MM.1S (cell line): ENCODE measurements around the gene CHURC1.
A peak's percentile ranks its signal among the peaks of the same experiment; 100 is the strongest.

Source experiments
- DNase-seq: peaks from one replicate; pipeline ENCODE4 v3.0.0-alpha.2; 2015
- H2AFZ ChIP-seq: fragments of 300-600 bp; sonication (generic); 2 replicates; pipeline ENCODE4 v1.6.0; 2016; ENCODE audit warnings: antibody characterized with exemption, low read length
- H3F3A ChIP-seq: fragments of 300-600 bp; sonication (generic); 2 replicates; pipeline ENCODE4 v1.6.1; 2016; ENCODE audit warnings: mild to moderate bottlenecking, antibody characterized with exemption, low read length, moderate library complexity, mixed read lengths; ENCODE audit not compliant: insufficient read depth
- H3K27ac ChIP-seq: fragments of 300-600 bp; sonication (generic); 2 replicates; pipeline ENCODE4 v1.5.1; 2016; ENCODE audit warnings: mild to moderate bottlenecking, low read length
- H3K27me3 ChIP-seq: fragments of 300-600 bp; sonication (generic); replicated peaks from 2 replicates; pipeline ENCODE4 v1.6.0; 2016; ENCODE audit warnings: low read length; ENCODE audit not compliant: insufficient read depth
- H3K36me3 ChIP-seq: fragments of 300-600 bp; sonication (generic); replicated peaks from 2 replicates; pipeline ENCODE4 v1.6.1; 2016; ENCODE audit warnings: mild to moderate bottlenecking, low read length, mixed read lengths; ENCODE audit not compliant: insufficient read depth
- H3K4me1 ChIP-seq: fragments of 300-600 bp; sonication (generic); 2 replicates; pipeline ENCODE4 v1.6.1; 2016; ENCODE audit warnings: low read length, mixed read lengths
- H3K4me2 ChIP-seq: fragments of 300-600 bp; sonication (generic); 2 replicates; pipeline ENCODE4 v1.6.0; 2016; ENCODE audit warnings: low read depth, low read length
- H3K4me3 ChIP-seq: fragments of 300-600 bp; sonication (generic); 2 replicates; pipeline ENCODE4 v1.5.1; 2016; ENCODE audit warnings: low read length, mixed read lengths
- H3K79me2 ChIP-seq: fragments of 300-600 bp; sonication (generic); 2 replicates; pipeline ENCODE4 v1.6.1; 2016; ENCODE audit warnings: mixed run types, low read length, mixed read lengths
- H3K9ac ChIP-seq: fragments of 300-600 bp; sonication (generic); 2 replicates; pipeline ENCODE4 v1.6.1; 2016; ENCODE audit warnings: low read length, mixed read lengths
- H3K9me2 ChIP-seq: fragments of 300-600 bp; sonication (generic); replicated peaks from 2 replicates; pipeline ENCODE4 v1.6.1; 2016; ENCODE audit warnings: mild to moderate bottlenecking, low read length, mixed read lengths; ENCODE audit not compliant: insufficient read depth
- H3K9me3 ChIP-seq: fragments of 300-600 bp; sonication (generic); replicated peaks from 2 replicates; pipeline ENCODE4 v1.6.1; 2016; ENCODE audit warnings: mild to moderate bottlenecking, low read length, mixed read lengths; ENCODE audit not compliant: insufficient read depth
- H4K20me1 ChIP-seq: fragments of 300-600 bp; sonication (generic); 2 replicates; pipeline ENCODE4 v1.6.1; 2016; ENCODE audit warnings: mild to moderate bottlenecking, low read length, moderate library complexity, mixed read lengths; ENCODE audit not compliant: insufficient read depth
- CTCF ChIP-seq: fragments of 300-600 bp; sonication (generic); IDR thresholded peaks from 2 replicates; pipeline ENCODE4 v1.5.1; 2016; ENCODE audit warnings: antibody characterized with exemption, low read length, mixed read lengths
- EZH2 ChIP-seq: fragments of 300-600 bp; sonication (generic); optimal IDR thresholded peaks from 2 replicates; pipeline ENCODE3; 2017; ENCODE audit warnings: low read depth, mild to moderate bottlenecking, antibody characterized with exemption, low read length, mixed read lengths
- EZH2phosphoT487 ChIP-seq: fragments of 300-600 bp; sonication (generic); IDR thresholded peaks from 2 replicates; pipeline ENCODE4 v1.6.1; 2018; ENCODE audit warnings: antibody characterized with exemption, low read length

CHURC1 gene

GRCh38 chr14:64879635-64880220 lies 34.5 kb upstream of the CHURC1 start, which contains the start of gene SPTB:
Gene SPTB (minus strand): TSS chr14:64879907. CDS start chr14:64823094, 56,813 bp downstream.
- no peaks in the 10 kb centered on the region for H3K27me3 ChIP-seq

GRCh38 chr14:64880221-64881121 lies 33.8 kb upstream of the CHURC1 start:
- no peak for TF ChIP-seq EZH2
- no peak for TF ChIP-seq CTCF
- no peak for TF ChIP-seq EZH2phosphoT487
- no peaks in the 10 kb centered on the region for H3K36me3 ChIP-seq
- peak; percentile 70 for DNase-seq
- H3F3A ChIP-seq: peaks cover 10% of the 10 kb centered on the region
- no peaks in the 10 kb centered on the region for H3K9me2 ChIP-seq
- H3K9ac ChIP-seq: peak overlapping the region; percentile 60
- peaks cover 6% of the 10 kb centered on the region; the same call in 1 of the 2 replicates for H3K4me1 ChIP-seq
- H3K4me2 ChIP-seq: peak overlapping the region; percentile 66; the same call in 1 of the 2 replicates
- H3K9me3 ChIP-seq: no peaks in the 10 kb centered on the region
- H4K20me1 ChIP-seq: no peaks in the 10 kb centered on the region
- no peaks in the 10 kb centered on the region for H3K79me2 ChIP-seq
- H3K4me3 ChIP-seq: peak overlapping the region; percentile 74
- H3K27ac ChIP-seq: peak overlapping the region; percentile 61; the same call in 1 of the 2 replicates
- H2AFZ ChIP-seq: peak overlapping the region; percentile 81
- H3K27me3 ChIP-seq: no peaks in the 10 kb centered on the region

More at GRCh38 chr14:64879635-64880220, 34.5 kb upstream of the CHURC1 start, which contains the start of gene SPTB:
- peak within 1 kb of the TSS; percentile 74 for H3K4me3 ChIP-seq
- no peaks in the 10 kb centered on the region for H3K9me3 ChIP-seq
- H3K4me2 ChIP-seq: peak within 1 kb of the TSS; percentile 66
- H3K4me1 ChIP-seq: peaks cover 6% of the 10 kb centered on the region; the same call in 1 of the 2 replicates
- H3K79me2 ChIP-seq: no peaks in the 10 kb centered on the region
- peak within 1 kb of the TSS; percentile 81 for H2AFZ ChIP-seq
- H3K27ac ChIP-seq: peak within 1 kb of the TSS; percentile 61; the same call in 1 of the 2 replicates
- peak within 1 kb of the TSS; percentile 60 for H3K9ac ChIP-seq
- TF ChIP-seq CTCF (no peak), EZH2 (no peak), EZH2phosphoT487 (no peak)
- peaks cover 10% of the 10 kb centered on the region for H3F3A ChIP-seq
- no peaks in the 10 kb centered on the region for H3K36me3 ChIP-seq
- H4K20me1 ChIP-seq: no peaks in the 10 kb centered on the region
- H3K9me2 ChIP-seq: no peaks in the 10 kb centered on the region
- peak; percentile 58 for DNase-seq

- no peak overlapping the region for H3K9ac ChIP-seq
- H3K4me1 ChIP-seq: peaks cover 6% of the 10 kb centered on the region; the same call in 1 of the 2 replicates
- no peaks in the 10 kb centered on the region for H3K79me2 ChIP-seq
- H3K4me2 ChIP-seq: no peak overlapping the region
- no peak overlapping the region for H3K4me3 ChIP-seq
- H3K27me3 ChIP-seq: no peaks in the 10 kb centered on the region
- no peaks in the 10 kb centered on the region for H3K9me2 ChIP-seq
- no peaks in the 10 kb centered on the region for H3K9me3 ChIP-seq
- no peaks in the 10 kb centered on the region for H4K20me1 ChIP-seq
- DNase-seq: no peak
- no peak for TF ChIP-seq CTCF
- TF ChIP-seq EZH2phosphoT487: no peak
- TF ChIP-seq EZH2: no peak
- H3K36me3 ChIP-seq: no peaks in the 10 kb centered on the region
- peaks cover 10% of the 10 kb centered on the region for H3F3A ChIP-seq
- H3K27ac ChIP-seq: no peak overlapping the region
- H2AFZ ChIP-seq: no peak overlapping the region
Observed at GRCh38 chr14:64885559-64885958, 28.7 kb upstream of the CHURC1 start.
